Parathyroid adenoma (tissue), 2 donors: ENCODE measurements around the gene WDR72.

Source experiments
- H2AFZ ChIP-seq: fragments of 300-600 bp; sonication (generic); one replicate; pipeline ENCODE4 v1.7.0; 2017; ENCODE audit warnings: antibody characterized with exemption, mild to moderate bottlenecking
- H3K27ac ChIP-seq: fragments of 300-600 bp; sonication (generic); one replicate; pipeline ENCODE4 v1.7.0; 2017
- H3K27me3 ChIP-seq: fragments of 300-600 bp; sonication (generic); one replicate; pipeline ENCODE4 v1.7.0; 2017; ENCODE audit warnings: low read length; ENCODE audit not compliant: control insufficient read depth, insufficient read depth
- H3K36me3 ChIP-seq: fragments of 300-600 bp; sonication (generic); one replicate; pipeline ENCODE4 v1.7.0; 2017; ENCODE audit warnings: low read length; ENCODE audit not compliant: control insufficient read depth, insufficient read depth
- H3K4me1 ChIP-seq: fragments of 300-600 bp; sonication (generic); one replicate; pipeline ENCODE4 v1.7.0; 2017; ENCODE audit warnings: control low read depth
- H3K4me2 ChIP-seq: fragments of 300-600 bp; sonication (generic); one replicate; pipeline ENCODE4 v1.7.0; 2017; ENCODE audit warnings: low read length
- H3K4me3 ChIP-seq: fragments of 300-600 bp; sonication (generic); one replicate; pipeline ENCODE4 v1.7.0; 2017; ENCODE audit warnings: low read depth, low read length
- H3K79me2 ChIP-seq: fragments of 300-600 bp; sonication (generic); one replicate; pipeline ENCODE4 v1.7.0; 2017; ENCODE audit warnings: control low read depth
- H3K9ac ChIP-seq: fragments of 300-600 bp; sonication (generic); one replicate; pipeline ENCODE4 v1.7.0; 2017; ENCODE audit warnings: mild to moderate bottlenecking
- H3K9me3 ChIP-seq: fragments of 300-600 bp; sonication (generic); one replicate; pipeline ENCODE4 v1.7.0; 2017; ENCODE audit warnings: low read length; ENCODE audit not compliant: control insufficient read depth
- CTCF ChIP-seq: fragments of 300-600 bp; sonication (generic); IDR thresholded peaks from one replicate; pipeline ENCODE4 v1.7.0; 2017; ENCODE audit warnings: antibody characterized with exemption, mild to moderate bottlenecking
- donor health status: primary hyperparathyroidism.

Gene WDR72

DNA sequence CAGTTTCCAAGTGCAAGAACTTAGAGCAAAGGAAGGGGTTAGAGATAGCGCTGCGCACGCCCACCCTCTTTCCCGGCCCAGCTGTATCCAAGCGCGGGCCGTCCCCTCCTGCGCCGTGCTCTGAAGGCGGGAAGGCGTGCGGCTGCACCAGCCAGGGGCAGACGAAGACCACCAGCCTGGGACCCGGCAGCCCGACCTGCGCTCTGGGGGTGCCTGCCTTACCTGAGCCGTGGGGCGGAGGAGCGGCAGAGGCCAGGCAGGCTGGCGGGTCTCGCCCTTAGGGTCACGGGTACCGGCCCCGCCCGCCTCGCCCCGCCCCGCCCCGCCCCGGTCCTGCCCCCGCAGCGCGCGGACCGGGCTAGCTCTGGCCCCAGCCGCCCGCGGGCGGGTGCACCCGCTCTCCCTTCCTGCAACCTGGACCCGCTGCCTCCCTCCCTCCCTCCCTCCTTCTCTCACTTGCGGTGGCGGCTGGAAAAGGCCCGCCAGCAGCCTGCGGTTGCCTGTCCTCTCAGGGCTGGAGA lies at the start of gene WDR72:
Gene WDR72 (minus strand): TSS at position 253 of the 521 bp plus-strand sequence. CDS start 26,514 bp downstream, outside the sequence.
- Histone ChIP-seq H3K9ac (no peak within 1 kb of the TSS), H3K27me3 (no peaks in the 10 kb centered on the region), H3K4me1 (no peaks in the 10 kb centered on the region), H3K9me3 (no peaks in the 10 kb centered on the region), H3K27ac (no peak within 1 kb of the TSS), H3K36me3 (no peaks in the 10 kb centered on the region), H3K4me3 (no peak within 1 kb of the TSS), H3K79me2 (no peaks in the 10 kb centered on the region), H3K4me2 (no peak within 1 kb of the TSS), H2AFZ (no peak within 1 kb of the TSS)
- no peak for TF ChIP-seq CTCF

DNA sequence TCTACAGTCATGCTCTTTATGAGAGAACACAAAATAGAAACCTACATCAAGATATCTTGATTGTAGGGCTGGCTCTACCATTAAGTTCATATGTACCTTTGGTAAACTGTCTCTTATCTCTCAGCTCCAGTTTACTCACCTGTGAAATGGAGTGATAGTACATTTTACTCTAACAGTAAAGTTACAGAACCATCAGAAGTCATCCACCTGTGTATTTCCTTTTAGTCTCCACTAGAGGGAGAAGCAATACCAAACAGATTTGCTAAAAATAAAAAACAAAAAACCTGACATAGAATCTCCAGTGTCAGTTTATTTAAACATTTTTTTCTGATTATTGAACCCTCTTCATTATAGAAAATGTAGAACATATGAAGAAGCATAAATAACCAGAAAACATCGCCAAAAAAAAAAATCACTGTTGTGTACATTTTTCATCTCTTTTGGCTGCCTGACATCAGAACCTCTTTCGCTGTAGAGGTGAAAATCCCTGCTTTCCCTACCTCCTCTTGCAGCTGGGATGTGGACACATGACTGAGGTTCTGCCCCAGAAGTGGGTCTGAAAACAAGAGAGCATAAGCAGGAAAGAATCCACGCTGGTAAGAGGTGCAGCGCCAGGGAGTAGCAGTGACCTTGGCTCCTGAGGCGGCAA lies 48.7 kb upstream of the WDR72 start:
- Histone ChIP-seq H3K27me3 (no peaks in the 10 kb centered on the region), H3K79me2 (no peaks in the 10 kb centered on the region), H3K36me3 (no peaks in the 10 kb centered on the region), H3K27ac (no peak overlapping the region), H3K4me1 (no peaks in the 10 kb centered on the region), H2AFZ (no peak overlapping the region), H3K4me2 (no peak overlapping the region), H3K9ac (no peak overlapping the region), H3K9me3 (no peaks in the 10 kb centered on the region), H3K4me3 (no peak overlapping the region)
- TF ChIP-seq CTCF, result peak; percentile 16

DNA sequence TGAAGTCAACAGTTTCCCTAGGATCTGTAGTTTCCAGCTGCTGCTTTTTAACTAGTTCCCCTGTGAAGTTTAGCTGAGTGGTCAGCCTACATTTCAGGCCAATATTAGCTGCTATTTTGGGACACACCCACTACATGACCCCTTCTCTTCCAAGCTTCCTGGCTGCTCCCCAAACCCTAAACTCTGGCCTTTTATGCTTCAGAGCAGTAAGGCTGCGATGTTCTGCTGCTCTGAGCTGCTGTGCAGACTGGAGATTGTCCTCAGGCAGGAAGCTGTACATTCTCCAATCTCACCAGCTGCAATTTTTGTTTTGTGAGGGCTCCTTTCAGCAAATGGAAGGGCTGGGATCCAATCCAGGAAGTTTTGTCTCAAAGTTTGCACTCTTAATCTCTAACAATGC lies 48.0 kb upstream of the WDR72 start:
- Histone ChIP-seq H3K79me2 (no peaks in the 10 kb centered on the region), H2AFZ (no peak overlapping the region), H3K4me1 (no peaks in the 10 kb centered on the region), H3K27ac (no peak overlapping the region), H3K27me3 (no peaks in the 10 kb centered on the region), H3K4me3 (no peak overlapping the region), H3K9me3 (no peaks in the 10 kb centered on the region), H3K9ac (no peak overlapping the region), H3K36me3 (no peaks in the 10 kb centered on the region), H3K4me2 (no peak overlapping the region)
- TF ChIP-seq CTCF, result no peak

GRCh38 chr15:53802672-53803071 lies 43.2 kb upstream of the WDR72 start:
- Histone ChIP-seq H3K4me2 (no peak overlapping the region), H3K9me3 (no peaks in the 10 kb centered on the region), H3K27ac (no peak overlapping the region), H2AFZ (no peak overlapping the region), H3K27me3 (no peaks in the 10 kb centered on the region), H3K36me3 (no peaks in the 10 kb centered on the region), H3K4me1 (no peaks in the 10 kb centered on the region), H3K4me3 (no peak overlapping the region), H3K79me2 (no peaks in the 10 kb centered on the region), H3K9ac (no peak overlapping the region)
- no peak for TF ChIP-seq CTCF

GRCh38 chr15:53791581-53791980 lies 32.1 kb upstream of the WDR72 start:
- Histone ChIP-seq H3K9ac (no peak overlapping the region), H3K9me3 (no peaks in the 10 kb centered on the region), H3K79me2 (no peaks in the 10 kb centered on the region), H3K36me3 (no peaks in the 10 kb centered on the region), H3K4me3 (no peak overlapping the region), H3K4me1 (no peaks in the 10 kb centered on the region), H2AFZ (no peak overlapping the region), H3K4me2 (no peak overlapping the region), H3K27me3 (no peaks in the 10 kb centered on the region), H3K27ac (no peak overlapping the region)
- TF ChIP-seq CTCF, result no peak
